HG03103 (cell line): ENCODE results near the gene OVCA2.
"Not testable (repeated sequence)": the region's sequence is repeated elsewhere in the genome, so short reads cannot be mapped to it uniquely, and the experiment has no call there.

ENCODE experiments used
- ATAC-seq: cut with Tn5 transposase; IDR thresholded peaks from one replicate; pipeline ENCODE4 v1.9.1; 2021; ENCODE audit warnings: low read depth; ENCODE audit not compliant: unreplicated experiment

OVCA2 gene

GRCh38 chr17:2013220-2013993, 28.4 kb upstream of the OVCA2 start:
- not testable (repeated sequence) for ATAC-seq

DNA sequence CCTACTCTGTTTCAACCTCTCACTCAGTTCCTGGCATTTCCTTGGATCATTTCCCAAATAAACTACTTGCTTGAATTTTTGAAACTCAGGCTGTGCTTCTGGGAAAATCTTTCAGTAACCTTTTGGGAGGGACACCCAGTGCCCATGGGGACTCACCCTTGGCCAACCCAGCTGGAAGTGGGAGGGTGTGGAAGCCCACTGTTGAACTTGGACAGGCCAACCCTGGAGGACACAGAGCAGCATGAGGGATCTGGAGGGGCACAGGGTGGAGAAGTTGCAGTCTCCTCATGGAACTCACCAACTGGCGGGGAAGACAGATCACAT, 27.9 kb upstream of the OVCA2 start:
- no peak for ATAC-seq

DNA sequence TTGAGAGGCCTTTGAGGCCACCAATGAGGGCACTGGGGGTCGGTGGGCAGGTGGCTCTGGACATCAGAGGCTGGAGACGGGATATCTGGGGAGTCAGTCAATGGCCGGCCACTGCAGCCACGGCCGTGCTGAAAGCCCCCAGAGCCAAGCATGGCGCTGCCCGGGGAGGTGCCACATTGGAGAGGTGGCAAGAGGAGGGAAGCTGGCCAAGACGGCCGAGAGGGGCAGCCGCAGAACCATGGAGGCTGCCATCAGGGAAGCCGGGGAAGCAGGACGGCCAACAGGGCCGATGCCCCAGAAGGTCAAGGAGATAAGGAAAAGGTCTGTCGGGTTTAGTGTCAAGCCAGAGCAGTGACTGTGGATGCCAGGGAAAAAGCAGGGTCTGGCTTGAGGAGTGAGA, 26.5 kb upstream of the OVCA2 start:
- no peak for ATAC-seq

DNA sequence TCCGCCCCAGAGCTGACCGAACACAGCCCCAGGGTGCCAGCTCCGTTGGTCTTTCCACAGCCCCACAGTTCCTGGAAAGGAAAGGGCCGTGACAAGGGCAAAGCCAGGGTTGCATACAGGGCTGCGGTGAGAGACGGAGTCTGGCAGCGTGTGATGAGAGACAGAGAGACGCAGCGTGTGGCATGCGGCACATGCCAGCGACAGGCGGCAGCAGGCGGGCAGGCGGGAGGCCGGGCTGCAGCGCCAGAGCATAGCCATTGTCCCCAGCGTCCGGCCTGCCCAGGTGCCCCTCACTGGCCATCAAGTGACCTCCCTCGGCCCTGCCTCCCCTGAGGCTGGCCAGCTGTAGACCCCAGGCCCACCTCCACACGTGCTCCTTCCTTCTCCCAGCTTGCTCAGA, 25.3 kb upstream of the OVCA2 start:
- no peak for ATAC-seq

DNA sequence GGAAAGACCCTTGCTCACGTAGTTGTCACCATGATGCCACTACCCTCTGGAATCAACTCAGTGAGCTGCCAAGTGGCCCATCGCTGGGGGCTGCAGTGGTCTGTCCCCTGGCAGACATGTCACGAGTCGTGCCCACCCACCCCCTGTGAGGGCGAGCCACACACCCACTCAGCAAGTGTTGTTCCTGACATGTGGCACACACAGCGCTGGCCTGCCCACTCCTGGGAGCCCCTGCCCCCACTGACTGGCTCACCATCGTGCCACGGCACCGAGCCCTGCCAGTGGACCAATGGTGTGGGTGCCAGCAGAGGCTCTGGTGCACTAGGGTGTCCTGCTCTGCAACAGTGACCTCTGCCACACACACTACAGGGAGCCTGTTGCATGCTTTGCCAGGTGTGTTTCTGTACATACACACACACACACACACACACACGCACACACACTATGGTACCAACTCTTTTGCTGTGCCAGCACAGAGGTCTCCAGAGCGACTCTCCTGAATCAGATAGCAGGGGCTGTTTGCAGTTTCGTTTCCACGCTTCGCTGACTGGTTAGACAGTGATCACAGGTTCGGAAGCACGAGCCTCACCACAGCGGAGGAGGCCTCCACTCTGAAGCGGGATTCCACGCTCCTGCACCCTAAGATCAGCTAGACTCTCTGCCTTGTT, 24.4 kb upstream of the OVCA2 start:
- no peak for ATAC-seq

DNA sequence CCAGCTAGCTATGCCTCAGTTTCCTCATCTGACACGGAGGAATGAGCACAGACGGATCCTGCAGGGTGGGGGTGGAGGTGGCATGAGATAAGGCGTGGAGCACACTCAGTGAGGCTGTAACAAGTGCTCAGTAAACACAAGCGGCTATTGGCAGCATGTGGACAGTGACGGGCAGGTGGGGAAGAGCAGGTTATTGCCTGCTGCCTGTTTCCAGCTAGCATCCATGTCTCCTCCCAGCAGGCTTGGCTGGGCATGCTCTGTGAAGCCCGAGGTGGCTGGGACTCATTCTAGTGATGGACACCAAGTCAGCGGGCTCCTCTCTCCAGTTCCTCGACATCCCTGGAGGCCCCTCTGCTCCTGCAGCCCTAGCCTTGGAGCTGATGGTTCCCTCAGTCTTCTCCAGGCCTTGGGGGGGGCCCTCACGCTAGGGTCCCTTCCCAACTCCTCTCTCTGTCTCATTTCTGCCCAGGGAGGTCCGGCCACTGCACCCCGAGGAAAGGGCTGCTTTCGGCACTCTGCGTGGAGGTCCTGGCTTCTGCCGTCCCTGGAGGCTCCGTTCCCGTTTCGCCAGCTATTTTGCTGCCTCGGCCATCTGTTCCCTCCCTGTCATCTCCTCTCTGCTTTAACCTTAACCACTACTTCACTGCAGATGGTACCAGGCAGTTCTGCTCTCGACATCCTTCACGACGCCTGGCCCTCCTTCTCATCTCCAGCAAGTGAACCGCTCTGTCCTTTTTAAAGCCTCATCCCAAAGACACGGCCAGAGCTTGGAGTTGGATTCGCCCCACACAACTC, 22.9 kb upstream of the OVCA2 start:
- ATAC-seq: no peak

GRCh38 chr17:2019723-2020122, 22.1 kb upstream of the OVCA2 start:
- no peak for ATAC-seq

GRCh38 chr17:2020721-2021120, 21.1 kb upstream of the OVCA2 start:
- ATAC-seq: no peak

DNA sequence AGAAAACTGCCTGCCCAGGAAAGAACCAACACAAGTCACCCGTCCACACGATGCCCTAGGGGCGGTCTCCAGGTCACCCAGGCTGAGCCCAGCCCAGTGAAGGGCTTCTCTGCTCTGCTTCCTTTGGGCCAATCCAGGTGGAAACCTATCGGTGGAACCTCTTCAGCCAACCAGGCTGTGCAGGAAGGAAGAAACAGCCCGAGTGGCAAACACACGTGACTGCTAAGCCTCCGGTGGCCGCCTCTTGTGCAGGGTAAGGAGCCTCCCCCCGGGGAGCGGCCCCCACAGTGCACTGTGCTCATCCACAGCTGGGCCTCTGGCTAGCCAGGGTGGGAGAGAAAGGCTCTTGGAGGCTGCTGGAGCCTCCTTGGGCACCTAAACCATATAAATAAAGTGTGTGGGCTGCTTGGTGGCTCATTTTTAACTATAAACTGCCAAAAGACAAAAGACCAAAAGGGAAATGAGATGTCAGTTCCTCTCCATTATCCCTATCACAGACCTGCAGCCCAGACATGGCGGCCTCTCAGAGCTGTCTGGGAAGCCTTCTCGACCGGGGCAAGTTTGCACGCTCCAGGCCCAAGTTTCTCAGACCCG, 19.1 kb upstream of the OVCA2 start:
- ATAC-seq: no peak

GRCh38 chr17:2023256-2023655, 18.6 kb upstream of the OVCA2 start:
- ATAC-seq: no peak

DNA sequence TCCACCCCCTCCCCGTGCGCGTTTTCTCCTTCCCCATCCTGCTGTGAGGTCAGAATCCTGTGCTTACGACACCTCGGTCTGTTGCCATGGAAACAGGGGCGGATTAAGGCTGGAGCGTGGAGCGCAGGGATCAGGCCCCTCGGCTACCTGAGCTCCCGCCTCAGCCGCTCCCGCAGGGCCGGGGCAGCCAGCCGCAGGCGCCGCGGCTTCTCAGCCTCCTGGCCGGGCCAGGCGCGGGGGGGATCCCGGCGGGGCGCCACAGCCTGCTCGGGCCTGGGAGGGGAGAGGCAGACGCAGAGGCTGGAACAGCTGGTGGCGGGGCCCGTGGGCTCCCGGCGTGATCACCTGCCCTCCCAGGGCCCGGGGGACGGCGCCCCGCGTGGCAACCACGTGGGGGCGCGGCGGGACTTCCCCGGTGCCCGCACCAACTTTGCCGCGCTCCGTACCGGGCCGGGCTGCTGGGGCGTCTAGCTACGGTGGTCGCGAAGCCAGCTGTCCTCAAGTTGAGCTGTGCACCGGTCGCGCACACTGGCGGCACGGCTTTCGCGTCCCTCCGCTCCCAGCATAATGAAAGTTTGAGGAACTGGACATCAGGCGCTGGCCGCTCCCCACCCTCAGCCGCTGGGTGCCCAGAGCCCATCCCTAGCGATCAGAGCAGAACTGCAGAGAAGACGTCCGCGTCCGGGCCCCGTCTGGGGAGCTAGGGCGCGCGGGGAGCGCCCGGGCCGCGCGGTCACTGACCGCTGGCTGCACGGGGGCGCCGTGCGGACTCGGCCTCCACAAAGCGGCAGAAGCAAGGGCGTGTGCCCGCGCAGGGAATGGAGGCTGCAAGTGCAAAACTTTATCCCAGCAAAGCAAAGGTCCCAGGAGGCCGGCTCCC, 17.9 kb upstream of the OVCA2 start:
- no peak for ATAC-seq

DNA sequence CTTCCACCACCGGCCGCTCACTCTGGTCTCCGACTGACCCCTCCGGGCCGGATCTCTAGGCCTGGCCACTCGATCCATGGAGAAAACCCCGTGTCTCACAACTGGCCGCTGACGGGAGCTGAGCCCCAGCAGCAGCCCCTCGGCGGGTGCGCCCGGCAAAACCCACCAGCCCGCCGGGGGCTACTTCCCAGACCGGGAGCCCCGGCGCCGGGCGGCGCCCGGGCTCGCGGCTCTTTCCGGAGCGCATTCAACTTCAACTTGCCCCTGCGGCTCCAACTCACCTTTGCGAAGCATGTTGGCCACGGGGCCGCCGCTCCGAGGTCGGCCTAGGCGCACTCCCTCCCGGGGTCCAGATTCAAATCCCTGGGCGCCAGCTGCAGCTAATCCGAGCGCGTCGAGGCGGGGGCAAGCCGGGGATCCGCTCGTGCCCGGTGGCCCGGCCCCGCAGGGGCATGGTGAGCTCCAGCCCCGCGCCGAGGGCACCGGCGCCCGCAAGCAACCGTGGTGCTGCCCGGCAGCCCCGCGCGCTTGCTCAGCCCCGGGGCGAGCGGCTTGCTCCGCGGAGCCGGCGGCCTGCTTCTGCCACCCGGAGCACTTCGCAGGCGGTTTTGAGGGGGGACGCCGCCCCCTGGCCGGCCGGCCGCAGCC, 17.1 kb upstream of the OVCA2 start:
- ATAC-seq: no peak

DNA sequence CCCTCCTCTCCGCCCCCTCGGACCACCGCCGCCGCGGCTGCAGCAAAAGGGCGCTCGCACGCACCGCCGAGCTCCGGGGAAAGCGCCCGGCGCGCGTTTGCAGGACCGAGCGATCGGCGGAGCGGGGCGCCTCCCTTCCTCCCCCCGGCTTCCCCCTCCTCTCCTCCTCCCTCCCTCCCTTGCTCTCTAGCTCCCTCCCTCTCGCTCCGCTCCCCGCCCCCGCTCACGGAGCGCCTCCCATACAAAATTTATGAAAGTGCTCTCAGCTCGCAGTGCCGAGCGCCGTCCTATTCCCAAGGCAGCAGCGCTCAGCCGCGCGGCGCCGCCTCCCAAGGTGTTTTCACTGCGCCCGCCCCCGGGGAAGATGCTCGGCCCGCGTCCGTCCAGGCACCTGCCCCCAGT, 16.6 kb upstream of the OVCA2 start, which contains the start of gene RTN4RL1:
Gene RTN4RL1, minus strand, starts transcription at position 115 of the 402 bp plus-strand sequence. CDS start 469 bp downstream, outside the sequence.
- ATAC-seq: no peak

- no peak for ATAC-seq
These were observed 16.1 kb upstream of the OVCA2 start for GRCh38 chr17:2025622-2026309.

DNA sequence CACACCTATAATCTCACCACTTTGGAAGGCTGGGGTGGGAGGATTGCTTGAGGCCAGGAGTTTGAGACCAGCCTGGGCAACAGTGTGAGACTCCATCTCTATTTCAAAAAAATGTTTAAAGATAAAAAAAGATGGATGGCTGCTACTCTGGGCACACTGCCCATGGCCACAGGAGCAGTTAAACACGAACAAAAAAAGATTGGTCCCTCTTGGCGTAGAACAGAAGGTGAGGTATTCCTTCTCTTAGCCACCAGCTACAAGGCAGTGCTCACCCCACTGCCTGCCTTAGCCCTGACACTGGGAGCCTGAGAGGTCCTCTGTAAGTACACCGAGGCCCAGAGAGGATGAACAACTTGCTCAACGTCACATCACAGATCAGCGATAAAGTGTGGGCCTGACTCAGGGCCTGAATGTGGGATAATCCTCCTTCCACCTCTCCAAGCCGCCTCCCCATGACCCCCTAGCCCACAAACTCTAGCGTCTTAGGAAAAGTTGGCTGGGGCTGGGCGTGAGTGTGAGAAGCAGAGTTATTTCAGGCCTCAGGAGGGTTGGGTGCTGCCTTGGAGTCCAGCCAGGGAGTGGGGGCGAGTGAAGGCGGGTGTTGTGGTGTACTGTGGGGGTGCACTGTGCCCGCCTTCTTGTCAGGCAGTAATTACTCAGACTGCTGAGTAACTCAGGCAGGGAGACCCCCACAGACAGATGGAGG, 14.1 kb upstream of the OVCA2 start:
- ATAC-seq: no peak

DNA sequence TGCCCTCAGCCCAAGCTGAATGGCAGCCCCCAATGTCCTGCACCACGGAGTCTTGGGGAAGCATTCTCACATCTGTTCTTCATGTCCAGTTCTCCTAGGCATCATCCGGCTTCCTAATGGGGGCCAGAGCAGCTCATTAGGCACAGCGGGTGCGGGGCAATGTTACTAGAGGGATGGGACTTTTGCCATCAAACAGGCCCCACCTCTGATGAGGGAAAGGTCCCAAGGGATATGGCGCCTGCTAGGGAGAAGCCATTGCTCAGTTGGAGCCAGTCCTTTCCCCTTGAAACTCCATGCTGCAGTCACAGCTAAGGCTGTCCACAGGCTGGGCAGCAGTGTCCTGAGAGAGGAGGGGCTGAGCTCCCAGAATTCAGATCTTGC, 13.6 kb upstream of the OVCA2 start:
- no peak for ATAC-seq

DNA sequence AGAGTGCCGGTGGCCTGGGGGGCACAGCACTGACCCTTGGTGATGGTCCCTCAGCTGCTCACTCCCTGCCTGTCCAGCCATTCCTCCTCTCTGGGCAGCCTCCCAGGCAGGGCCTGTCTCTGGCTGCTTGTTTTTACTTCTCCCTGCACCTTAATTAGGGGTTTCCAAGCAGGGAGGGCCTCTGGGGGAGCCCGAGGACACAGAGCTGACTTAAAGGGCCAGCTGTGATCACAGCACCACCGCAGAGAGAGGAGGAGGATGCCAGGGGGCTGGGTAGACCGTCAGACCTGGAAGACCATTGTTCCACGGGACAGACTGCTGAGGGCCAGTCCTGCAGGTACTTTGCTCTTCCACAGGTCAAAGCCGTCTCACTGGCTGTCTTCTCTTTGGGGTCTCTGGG, 13.1 kb upstream of the OVCA2 start:
- ATAC-seq: no peak

- peak; percentile 64 for ATAC-seq
These were observed 11.7 kb upstream of the OVCA2 start, which contains the start of gene DPH1 for GRCh38 chr17:2029911-2030778. DPH1 (plus strand) TSS chr17:2030153; CDS start chr17:2030170, 17 bp downstream.
